ENCODE measurements around the gene B3GAT3.

GRCh38 chr11:62588966-62589637 is 32.7 kb downstream of the B3GAT3 start:
- TF ChIP-seq EZH2 (IDR thresholded peaks at IDR 0.05; ENCODE audit: low read depth, low read length, severe bottlenecking) = no peak
- TF ChIP-seq TAF1 (IDR thresholded peaks at IDR 0.05; ENCODE audit: low read depth, low read length) = no peak
- TF ChIP-seq CTCF (IDR thresholded peaks at IDR 0.05; ENCODE audit: control extremely low read depth in 1 of 3, insufficient read depth in 1 of 3, low read depth in 1 of 3, low read length in 3 of 3) = peak in 2 of 3 experiments; percentile 16 to 45; a peak in 3 of 4 replicates
- no peak for TF ChIP-seq SP2 (IDR thresholded peaks at IDR 0.05; ENCODE audit: low read length)
- no peak for TF ChIP-seq CEBPB (IDR thresholded peaks at IDR 0.05; ENCODE audit: low read depth, low read length)
- no peak for TF ChIP-seq MAX (IDR thresholded peaks at IDR 0.05)
- no peak for TF ChIP-seq TEAD4 (IDR thresholded peaks at IDR 0.05; ENCODE audit: low read depth, low read length)
- TF ChIP-seq GTF2F1 (IDR thresholded peaks at IDR 0.05; ENCODE audit: borderline replicate concordance, low read depth, low read length) = no peak
- TF ChIP-seq RAD21 (IDR thresholded peaks at IDR 0.05 in 1 of 2, conservative IDR thresholded peaks at IDR 0.05 in 1 of 2; ENCODE audit: low read depth in 2 of 2, low read length in 2 of 2) = no peak
- TF ChIP-seq POU5F1 (IDR thresholded peaks at IDR 0.05; ENCODE audit: low read depth, low read length) = no peak
- TF ChIP-seq POLR2AphosphoS5 (IDR thresholded peaks at IDR 0.05; ENCODE audit: low read depth, low read length) = no peak

Data from H1 (cell line).